GM18520 (cell line): ENCODE measurements around the gene PNP.
"Not testable (repeated sequence)": the region's sequence is repeated elsewhere in the genome, so short reads cannot be mapped to it uniquely, and the experiment has no call there.

Experiments used
- ATAC-seq: cut with Tn5 transposase; IDR thresholded peaks from one replicate; pipeline ENCODE4 v1.9.1; 2021; ENCODE audit not compliant: unreplicated experiment

Gene PNP

DNA sequence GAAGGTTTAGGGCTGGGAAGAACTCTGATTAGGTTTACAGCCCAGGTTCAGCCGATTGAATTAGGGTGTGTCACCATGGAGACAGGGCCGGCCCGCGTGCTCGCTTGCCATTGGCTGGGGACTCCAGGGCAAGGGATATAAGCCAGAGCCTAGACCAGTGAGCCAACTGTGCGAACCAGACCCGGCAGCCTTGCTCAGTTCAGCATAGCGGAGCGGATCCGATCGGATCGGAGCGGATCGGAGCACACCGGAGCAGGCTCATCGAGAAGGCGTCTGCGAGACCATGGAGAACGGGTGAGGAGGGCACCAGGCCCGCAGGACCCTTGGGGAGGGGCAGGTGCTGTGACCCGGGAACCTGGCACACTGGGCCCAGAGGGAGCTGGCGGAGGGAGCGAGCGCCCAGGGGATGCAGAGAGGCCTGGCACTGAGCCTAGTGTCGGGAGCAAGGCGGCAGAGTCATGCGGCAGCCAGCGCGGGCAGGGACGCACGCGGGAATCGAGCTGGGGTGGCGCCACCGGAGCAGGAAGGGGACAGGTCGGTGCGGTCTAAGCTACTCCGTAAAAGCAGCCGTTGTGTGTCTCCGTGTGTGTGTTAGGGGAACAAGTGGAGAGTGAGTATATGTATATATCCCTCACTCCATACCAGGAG is at the start of gene PNP:
Gene PNP (plus strand): TSS at position 165 of the 648 bp plus-strand sequence. CDS start 119 bp downstream, at position 284.
- ATAC-seq = peak; percentile 84

DNA sequence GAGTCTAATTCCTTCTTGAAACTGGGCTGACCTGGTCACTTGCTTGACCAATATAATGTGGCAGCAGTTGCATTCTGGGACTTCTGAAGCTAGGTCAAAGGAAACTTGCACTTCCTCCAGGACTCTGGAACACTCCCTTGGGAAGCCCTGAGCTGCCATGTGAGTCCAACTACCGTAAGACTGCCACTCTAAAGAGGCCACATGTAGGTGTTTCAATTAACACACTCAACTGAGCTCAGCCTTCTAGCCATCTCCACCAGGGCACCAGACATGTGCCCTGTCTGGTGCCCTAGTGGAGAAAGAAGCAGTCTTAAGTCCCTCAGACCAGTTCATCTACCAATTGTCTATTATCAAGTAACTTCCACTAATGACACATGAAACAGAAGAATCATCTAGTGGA is 49.8 kb upstream of the PNP start:
- no peak for ATAC-seq

DNA sequence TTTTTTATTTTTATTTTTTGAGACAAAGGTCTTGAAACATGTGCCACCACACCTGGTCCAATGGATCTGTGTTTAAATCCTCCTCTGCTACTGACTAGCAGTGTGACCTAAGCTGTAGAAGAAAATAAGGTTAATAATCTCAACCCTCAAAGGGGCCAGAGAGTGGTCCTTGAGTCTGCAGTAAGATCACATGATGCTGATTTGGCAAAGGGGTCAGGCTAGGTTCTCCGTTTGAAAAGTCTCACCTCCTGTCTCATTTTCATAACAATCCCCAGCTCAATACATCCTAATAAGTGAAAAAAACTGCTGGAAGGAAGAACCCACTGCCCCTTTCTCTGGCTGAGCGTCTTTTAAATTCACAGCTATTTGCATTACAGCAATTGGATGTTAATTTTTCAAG is 47.9 kb upstream of the PNP start:
- ATAC-seq = no peak

DNA sequence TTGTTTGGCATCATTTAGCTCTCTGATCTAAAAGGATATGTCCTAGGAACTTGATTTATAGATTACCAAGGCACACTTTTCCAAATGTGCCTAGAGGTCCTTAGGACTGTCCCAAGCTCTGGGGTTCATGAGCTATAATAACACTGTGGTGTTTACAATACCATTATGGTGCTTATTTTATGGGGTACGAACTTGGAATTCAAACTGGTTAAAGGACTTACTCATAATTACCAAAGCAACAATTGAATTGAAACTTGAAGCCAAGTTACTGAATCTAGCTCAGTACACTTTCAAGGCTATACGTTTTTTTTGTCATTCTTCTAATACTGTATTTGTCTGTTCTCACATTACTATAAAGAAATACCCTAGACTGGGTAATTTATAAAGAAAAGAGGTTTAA is 46.3 kb upstream of the PNP start:
- ATAC-seq = no peak

DNA sequence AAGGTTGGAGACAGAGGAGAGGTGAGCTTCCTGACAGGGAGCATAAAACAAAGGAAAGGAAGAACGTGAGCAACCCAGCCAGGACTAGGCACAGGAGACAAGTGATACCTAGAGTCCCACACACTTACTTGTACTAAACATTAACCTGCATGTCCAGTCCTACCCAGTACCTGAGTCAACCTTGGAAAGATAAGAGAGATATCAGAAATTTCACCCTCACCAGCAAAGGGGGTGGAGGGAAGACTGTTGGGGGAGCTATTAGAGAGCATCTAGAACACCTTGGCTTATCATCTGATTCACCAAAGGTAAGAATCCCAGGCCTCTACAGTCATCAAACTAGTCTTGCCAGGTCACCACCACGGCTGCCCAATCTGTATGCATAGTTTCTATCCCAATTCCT is 44.4 kb upstream of the PNP start:
- no peak for ATAC-seq

DNA sequence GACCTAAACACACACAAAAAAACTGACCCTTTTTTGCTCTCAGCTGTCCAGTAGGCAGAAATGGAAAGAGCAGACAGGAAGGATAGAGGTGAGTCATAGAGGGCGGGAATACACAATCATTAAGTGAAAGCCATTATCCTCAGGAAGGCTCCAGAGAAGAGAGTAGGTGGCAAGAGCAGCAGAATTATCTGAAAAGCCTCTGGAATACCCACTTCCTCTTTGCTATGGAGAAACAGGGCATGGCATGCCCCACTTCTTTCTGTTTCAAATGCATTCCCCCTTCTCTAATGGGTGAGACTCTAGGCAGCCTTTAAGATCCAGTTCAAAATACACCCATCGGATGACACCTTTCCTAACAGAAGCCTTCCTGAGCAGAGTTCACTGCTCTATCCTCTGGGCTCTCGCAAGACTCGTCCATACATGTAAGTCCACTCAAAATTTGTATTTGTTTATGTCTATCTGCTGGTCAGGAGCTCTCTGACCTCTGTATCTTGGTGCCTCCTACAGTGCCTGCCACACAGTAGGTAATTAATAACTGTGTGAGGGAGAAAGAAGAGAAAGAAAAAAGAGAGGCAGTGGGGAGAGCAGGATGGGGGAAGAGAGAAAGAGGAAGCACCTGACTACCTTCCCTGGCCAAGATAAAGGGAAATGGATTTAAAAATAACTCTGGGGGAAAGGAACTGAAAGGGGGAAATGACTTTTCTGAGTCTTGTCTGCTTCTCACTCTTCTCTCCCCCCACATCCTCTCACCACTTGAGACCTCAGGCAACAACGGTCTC is 41.8 kb upstream of the PNP start:
- peak; percentile 48 for ATAC-seq

DNA sequence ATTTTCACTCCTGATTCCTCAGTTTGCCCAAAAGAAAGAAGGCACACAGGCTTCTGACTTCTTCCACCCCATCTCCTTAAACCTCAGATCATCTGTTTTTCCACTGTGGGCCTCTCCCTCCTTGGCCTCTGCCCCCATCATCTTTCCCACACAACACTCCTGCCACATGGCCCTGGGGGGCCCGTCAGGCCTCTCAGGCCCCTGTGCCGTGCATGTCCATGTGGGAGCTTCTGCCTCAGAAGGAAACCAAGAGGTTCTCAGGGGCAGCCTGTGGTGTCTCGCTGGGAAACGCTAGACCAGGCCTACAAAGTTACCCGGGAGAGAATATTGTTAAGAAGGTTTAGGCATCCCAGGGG is 41.2 kb upstream of the PNP start:
- ATAC-seq = peak; percentile 10

DNA sequence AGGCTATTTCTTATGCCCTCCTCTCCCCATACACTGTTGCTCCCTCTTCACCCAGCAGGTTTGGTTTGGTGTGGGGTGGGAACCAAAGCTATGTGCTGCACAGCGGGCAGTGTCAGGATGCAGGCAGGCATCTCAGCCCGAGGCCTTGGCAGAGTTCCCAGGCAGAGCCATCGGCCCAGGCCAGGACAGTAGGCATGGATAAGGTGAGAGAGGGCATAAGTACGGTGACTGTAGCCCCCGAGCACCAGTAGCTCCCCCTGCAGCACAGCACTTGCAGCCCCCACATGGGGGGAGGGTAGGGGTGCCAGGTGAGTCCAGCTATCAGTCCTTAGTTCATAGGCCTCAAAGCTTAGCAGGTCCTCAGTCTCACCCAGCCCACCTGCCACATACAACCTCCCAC is 40.4 kb upstream of the PNP start:
- no peak for ATAC-seq

DNA sequence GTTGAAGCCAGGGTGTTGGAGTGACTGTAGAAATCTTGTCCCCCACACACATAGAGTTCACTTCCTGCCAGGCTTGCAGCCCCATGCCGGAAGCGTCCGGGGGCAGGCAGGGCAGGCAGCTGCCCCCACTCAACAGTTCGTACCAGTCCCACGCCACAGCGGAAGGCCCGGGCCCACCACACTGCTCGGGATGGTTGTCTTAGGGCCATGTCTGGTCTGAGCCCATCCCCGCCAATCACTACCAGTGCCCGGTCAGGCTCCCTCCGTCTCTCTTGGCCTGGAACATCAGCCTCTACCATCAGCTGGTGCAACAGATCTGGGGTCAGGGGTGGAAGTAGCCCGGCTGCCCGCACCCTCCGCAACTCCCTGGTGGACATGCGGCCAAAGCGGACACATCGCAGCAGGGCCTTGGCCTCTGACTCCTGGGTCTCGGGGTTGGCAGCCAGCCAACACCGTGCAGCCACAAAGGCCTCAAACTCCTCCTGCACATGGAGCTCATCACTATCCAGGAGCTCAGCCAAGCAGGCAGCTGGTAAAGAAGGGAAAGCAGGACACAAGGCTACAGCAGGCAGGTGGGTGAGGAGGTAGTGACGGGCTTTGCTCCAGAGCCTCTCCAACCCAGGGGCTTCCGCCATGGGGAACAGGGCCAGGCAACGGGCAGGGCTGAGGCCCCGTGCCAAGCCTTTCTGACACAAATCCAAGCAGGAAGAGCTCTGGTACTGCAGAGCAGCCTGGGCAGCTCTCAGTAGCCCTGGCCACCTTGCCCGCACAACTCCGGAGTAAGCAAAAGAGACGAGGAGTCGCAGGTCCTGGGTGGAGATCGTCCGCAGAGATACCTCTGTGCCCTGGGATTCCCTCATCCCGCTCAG is 39.2 kb upstream of the PNP start:
- no peak for ATAC-seq

DNA sequence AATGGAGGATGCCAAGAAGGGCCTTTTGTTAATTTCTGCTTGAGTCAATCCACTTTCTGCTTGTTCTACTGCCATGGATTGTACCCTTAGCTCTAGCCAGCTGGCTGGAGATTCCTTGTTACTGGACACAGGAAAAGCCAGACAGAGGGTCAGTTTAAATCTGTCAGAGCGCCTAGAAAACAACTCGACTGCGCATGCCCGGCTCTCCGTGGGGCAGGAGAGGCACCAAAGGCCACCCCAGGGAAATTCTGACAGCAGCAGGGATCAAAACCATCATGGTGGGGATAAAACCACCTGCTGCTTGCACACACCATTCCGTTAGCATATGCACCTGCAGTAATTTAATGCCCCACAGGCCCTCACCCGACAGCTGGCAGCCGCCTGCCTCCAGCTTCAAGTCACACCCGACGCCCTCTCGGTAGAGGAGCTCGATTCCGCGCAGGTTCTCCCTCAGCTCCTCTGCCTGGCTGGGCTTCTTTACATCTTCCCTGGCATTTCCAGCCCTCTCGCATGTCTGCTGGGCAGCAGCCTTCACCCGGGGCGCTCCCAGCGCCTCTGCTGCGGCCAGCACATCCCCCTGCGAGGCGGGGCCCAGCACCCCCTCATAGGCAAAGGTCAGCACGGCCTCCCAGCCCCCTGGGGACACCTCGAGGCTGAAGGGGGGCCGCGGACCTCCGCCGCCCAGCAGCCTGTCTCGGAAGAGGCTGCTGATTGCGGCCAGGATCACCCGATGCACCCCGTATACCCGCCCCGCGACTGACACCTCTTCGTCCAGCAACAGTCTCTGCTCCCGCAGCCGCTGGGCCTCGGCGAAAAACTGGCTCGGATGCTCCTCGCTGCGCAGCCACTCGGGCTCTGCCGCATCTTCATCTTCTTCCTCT is 34.3 kb upstream of the PNP start:
- ATAC-seq = no peak

DNA sequence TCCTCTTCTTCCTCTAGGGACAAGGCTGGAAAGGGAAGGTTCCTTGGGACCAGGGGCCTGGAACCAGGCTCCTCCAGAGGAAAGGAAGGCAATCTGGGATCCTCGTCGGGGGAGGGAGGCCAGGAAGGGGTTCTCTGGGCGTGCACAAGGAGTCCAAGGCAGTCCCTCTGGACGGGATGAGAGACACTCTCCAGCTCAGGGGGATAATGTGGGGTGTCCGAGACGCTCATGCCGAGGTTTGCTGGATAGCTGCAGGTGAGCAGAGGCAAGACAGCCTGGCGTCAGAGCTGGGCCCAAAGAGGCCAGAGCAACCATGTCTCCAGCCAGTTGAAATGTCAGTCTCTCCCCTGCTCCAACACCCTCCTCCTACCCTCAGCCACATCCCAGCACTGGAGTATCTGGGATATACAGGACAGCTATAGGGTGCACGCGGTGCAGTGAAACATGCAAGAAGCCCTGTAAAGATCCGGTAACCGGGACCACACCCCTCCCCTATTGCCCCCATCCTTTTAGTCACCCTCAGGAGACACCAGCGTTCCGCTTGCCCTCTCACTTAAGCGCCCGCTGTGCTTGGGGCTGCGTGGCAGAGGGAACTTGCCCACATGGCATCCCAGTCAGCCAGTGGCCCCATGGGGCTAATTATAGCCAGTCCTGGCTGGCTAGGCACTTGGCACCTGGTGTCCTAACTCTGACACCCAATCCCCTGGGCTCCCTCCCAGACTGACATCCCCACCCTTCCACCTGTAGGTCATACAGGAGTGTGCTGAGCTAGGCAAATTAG is 33.4 kb upstream of the PNP start, which contains the start of gene KLHL33:
Gene KLHL33 (minus strand): TSS at position 585 of the 781 bp plus-strand sequence. CDS start 355 bp downstream, at position 230.
- no peak for ATAC-seq

DNA sequence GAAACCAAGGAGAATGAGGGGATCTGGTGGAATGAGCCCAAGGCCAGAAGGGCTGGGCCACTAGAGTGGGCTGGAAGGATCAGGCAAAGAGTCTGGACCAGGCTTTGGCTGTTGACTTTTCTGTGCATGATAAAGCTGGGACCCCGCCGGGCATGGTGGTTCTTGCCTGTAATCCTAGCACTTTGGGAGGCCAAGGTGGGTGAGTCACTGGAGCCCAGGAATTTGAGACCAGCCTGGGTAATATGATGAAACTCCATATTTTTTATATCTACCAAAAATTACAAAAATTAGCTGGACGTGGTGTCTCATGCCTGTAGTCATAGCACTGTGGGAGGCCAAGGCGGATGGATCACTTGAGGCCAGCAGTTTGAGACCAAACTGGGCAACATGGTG is 32.8 kb upstream of the PNP start:
- ATAC-seq = no peak

DNA sequence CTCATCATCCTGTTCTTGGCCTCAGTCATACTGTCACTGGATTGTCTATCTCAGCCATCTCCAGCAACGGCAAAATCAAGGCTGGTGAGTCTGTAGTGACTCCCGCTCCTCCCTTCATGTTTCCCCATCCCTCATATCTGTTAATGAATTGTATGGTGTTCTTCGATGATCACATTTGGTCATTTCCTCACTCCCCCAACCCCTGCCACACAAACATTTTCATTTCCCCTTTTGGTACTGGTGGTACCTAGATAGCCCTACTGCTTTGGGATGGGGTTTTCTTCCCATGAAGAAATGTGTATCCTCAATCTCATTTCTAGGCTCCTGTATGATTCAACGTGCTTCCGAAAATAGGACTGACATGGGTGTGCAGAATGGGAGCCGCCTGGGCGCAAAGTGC is 30.5 kb upstream of the PNP start:
- no peak for ATAC-seq

DNA sequence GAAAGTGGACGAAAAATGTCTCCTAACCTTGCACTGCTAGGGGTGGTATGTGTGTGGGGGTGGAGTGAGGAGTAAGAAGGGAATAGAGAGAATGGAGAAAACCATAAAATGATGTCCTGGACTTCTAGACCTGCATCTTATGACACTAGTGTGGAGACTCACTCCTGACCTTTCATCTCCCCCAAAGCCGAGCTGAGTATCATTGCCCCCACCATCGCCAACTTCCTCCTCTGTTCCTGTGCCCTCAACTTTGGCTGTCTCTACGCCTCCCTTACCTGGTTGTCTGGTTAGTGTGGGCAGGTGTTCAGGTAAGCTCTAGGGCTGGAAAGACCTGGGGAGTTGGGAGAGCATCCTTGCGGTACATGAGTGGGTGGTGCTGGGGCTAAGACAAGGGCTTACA is 28.7 kb upstream of the PNP start:
- ATAC-seq = no peak

DNA sequence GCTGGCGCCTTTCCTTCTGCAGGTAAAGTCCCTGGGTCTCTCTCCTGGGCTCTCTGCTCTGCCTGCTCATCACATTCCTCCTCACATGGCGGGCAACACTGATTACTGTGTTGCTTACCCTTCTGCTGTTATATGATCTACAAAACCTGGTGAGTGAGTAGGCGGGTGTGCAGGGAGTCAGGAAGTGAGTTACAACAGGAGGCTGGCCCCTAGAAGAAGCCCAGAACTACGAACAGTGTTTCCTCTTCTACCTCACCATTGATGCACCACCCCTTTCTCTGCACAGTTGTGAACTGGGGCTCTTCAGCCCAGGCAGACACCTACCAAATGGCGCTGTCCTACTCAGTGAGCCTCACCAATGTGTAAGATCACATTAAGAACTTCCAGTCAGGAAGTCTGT is 28.3 kb upstream of the PNP start:
- ATAC-seq = no peak

DNA sequence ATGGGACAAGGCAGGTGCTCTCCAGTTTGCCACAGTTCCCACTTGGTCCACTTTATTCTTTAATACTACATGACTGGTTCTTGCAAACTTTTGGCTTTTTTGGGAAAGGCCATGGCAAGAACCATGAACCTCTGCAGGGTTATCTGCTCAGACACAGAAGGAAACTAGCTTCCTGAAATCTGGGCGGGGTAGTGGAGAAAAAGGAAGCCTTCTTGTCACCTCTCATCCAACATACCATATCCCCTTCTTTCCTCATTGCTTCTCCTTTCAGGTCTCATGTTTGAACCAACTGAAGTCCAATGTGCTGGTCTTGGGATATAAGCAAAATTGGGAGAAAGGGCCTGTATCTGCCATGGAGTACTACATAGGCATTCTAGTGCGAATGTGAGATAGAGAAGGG is 27.7 kb upstream of the PNP start:
- ATAC-seq = no peak

DNA sequence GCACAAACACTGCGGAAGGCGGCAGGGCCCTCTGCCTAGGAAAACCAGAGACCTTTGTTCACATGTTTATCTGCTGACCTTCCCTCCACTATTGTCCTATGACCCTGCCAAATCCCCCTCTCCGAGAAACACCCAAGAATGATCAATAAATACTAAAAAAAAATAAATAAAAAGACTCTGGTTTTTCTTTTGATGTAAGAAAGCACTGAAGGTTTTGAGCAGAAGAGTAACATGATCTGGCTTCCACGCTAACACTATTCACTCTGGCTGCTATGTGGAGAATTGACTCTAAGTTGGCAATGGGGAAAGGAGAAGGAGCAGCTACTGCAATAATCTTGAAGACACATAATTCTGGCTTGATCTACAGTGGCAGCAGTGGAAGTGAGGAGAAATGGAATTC is 25.6 kb upstream of the PNP start:
- ATAC-seq = not testable (repeated sequence)

DNA sequence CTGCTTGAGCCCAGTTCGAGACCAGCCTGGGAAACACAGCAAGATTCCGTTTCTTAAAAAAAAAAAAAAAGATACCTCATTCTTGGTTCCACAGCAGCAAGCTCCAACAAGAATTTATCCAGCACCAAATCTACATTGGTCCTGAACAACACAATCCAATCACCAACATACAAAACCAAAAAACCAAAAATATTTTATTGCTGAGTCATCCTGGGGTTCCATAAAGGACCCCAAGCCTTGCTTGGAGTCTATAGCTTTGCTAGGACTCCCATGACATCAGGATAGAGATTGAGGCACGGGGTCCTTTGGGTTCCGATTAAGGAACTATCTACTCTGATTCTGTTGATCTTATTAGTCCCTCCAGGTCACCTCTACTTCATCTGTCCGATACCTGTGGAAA is 22.3 kb upstream of the PNP start:
- no peak for ATAC-seq

DNA sequence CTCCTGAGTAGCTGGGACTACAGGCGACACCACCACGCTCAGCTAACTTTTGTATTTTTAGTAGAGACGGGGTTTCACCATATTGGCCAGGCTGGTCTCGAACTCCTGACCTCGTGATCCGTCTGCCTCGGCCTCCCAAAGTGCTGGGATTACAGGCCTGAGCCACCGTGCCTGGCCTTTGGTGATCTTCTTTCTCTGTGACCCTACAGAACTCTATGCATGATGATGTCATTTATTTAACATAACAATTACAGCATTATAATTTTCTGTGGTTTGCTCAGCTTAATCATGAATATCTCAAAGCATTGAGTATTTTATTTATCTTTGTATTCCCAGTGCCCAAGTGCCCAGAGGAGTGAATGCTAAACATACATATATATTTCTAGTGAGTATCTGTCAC is 16.4 kb upstream of the PNP start:
- ATAC-seq = not testable (repeated sequence)
